Heart left ventricle (tissue), 16 donors: ENCODE measurements around the gene RNF7. TPM values are rescaled to one million over a fixed set of nuclear protein-coding genes. Genes with fewer than 3 reads are reported as not detected.
A peak's percentile ranks its signal among the peaks of the same experiment; 100 is the strongest.

Experiments used
- ATAC-seq, 4 donors: fragments of 200-7000 bp; cut with Tn5 transposase; one replicate each; pipeline ENCODE4 v1.9.1; 2020 to 2022; ENCODE audit warnings: moderate library complexity in 4 of 4, mild to moderate bottlenecking in 3 of 4, moderate number of reproducible peaks in 1 of 4
- DNase-seq, 5 donors: peaks; one replicate each; pipeline ENCODE4 v3.0.0-alpha.2; 2020
- H3K27ac ChIP-seq, 12 donors: fragments of 200-600 bp; sonication (generic) in 4 of 12; one replicate each; pipeline versions ENCODE4 v1.5.0 to v1.8.0; 2016 to 2022; ENCODE audit warnings: mild to moderate bottlenecking in 2 of 12
- H3K27me3 ChIP-seq, 9 donors: fragments of 200-600 bp; sonication (generic) in 2 of 9; one replicate each; pipeline versions ENCODE4 v1.5.1 to v1.8.0; 2016 to 2022; ENCODE audit warnings: mild to moderate bottlenecking in 3 of 9
- H3K36me3 ChIP-seq, 9 donors: fragments of 200-600 bp; sonication (generic) in 2 of 9; one replicate each; pipeline versions ENCODE4 v1.5.0 to v1.8.0; 2018 to 2022; ENCODE audit warnings: mild to moderate bottlenecking in 2 of 9
- H3K4me1 ChIP-seq, 12 donors: fragments of 200-600 bp; sonication (generic) in 4 of 12; one replicate each; pipeline versions ENCODE4 v1.5.0 to v1.8.0; 2016 to 2022; ENCODE audit warnings: mild to moderate bottlenecking in 3 of 12
- H3K4me3 ChIP-seq, 12 donors: fragments of 200-600 bp; sonication (generic) in 4 of 12; one replicate each; pipeline versions ENCODE4 v1.5.0 to v1.8.0; 2017 to 2022; ENCODE audit warnings: mild to moderate bottlenecking in 9 of 12, moderate library complexity in 4 of 12
- H3K9me3 ChIP-seq, 12 donors: fragments of 200-600 bp; sonication (generic) in 4 of 12; one replicate each; pipeline versions ENCODE4 v1.5.0 to v1.8.0; 2016 to 2022; ENCODE audit warnings: mild to moderate bottlenecking in 1 of 12
- CTCF ChIP-seq, 12 donors: fragments of 200-600 bp; sonication (generic) in 4 of 12; IDR thresholded peaks; one replicate each; pipeline versions ENCODE4 v1.5.0 to v1.8.0; 2018 to 2022; ENCODE audit warnings: antibody characterized with exemption in 12 of 12, mild to moderate bottlenecking in 5 of 12
- POLR2A ChIP-seq, 2 donors: fragments of 450-650 bp; IDR thresholded peaks; one replicate each; pipeline ENCODE4 v1.6.1; 2017; ENCODE audit warnings: antibody characterized with exemption in 2 of 2, mild to moderate bottlenecking in 2 of 2, moderate library complexity in 2 of 2
- WGBS, 4 donors: extraction: QIAGEN DNeasy Blood & Tissue Kit in 2 of 4; methylation state at CpG; one replicate each; pipeline versions ENCODE4 v1.1.5 to v1.1.7; 2013 to 2018; 5-methylcytosine and 5-hydroxymethylcytosine counted together
- intact Hi-C, 10 donors: fragments of 100-400 bp; cut with DNase I; formaldehyde crosslinking; loops; one replicate each; pipeline versions ENCODE4 v1.11.1 to v1.14.2; 2022
- polyA plus RNA-seq, 2 donors: library from polyadenylated mRNA; stranded (reverse); fragments of 200-250 nt; gene quantifications; one replicate each; pipeline ENCODE4 v1.2.3, GENCODE V29; 2013
- total RNA-seq, 9 donors: library from RNA; depleted of rRNA in 2 of 9; stranded (reverse); fragments of >200 nt in 2 of 9; fragmentation: NEBNext Ultra II Directional in 3 of 9; extraction: Animal tissue kit (Norgen Biotek cat#: 25700) in 3 of 9; gene quantifications; one replicate each; pipeline versions ENCODE4 v1.1.0 to v1.2.4, GENCODE V29; 2016 to 2023
- donor health status: ischemic (EF 13 %, LVEDD 7.1; RV severe dilation, severe dysfunction).
- donor health status: healthy with polysubstance abuse.
- donor health status: DM: no; HTN: yes; CAD: no.
- donor health status: DM: no; HTN: no; CAD: no.
- donor health status: ischemic (EF 25% LVEDD 6.9; RV normal size, moderate dysfunction).
- donor health status: ischemic (EF 25% LVEDD 5.7; RV mildly dilated, moderate dysfunction).
- donor health status: healthy.
- donor health status: DM: yes; HTN: yes; CAD: no.
- donor health status: ischemic (EF 35%, LVEDD 5.7; RV mildly dilated, moderate dysfunction).
- donor health status: nonischemic (EF 11% LVEDD 7.7; RV severe dilation, severe dysfunction).
- donor health status: DM: yes; HTN: yes; CAD: no.
- donor health status: PGD.
- donor health status: ischemic (EF 29% LVEDD 5.4; RV normal size, mild dysfunction).
- donor health status: nonischemic (EF 23%, LVEDD 6.1; RV moderate dilation, normal function).

Gene RNF7
- total and polyA plus RNA-seq, 11 donors, result 73.0 to 197 (median 84.4) TPM

- no peaks in the 10 kb centered on the region for H3K36me3 ChIP-seq
- TF ChIP-seq CTCF (IDR thresholded peaks at IDR 0.05), result no peak
- no peak for TF ChIP-seq POLR2A (IDR thresholded peaks at IDR 0.05)
- intact Hi-C loops, result loop anchor here in 9 of 10 donors (5.0 to 10.0 kb wide), 11 partner anchors 62 to 540 kb away; partner anchors contain the start of gene ATP1B3 (in 1 of the 9)
Observed at GRCh38 chr3:141735176-141735575, 2.9 kb upstream of the RNF7 start.

GRCh38 chr3:141735770-141736465 lies 2.2 kb upstream of the RNF7 start:
- Histone ChIP-seq H3K9me3 (no peaks in the 10 kb centered on the region), H3K4me1 (peaks cover 0 to 25% (median 17%) of the 10 kb centered on the region in 12 donors), H3K27ac (no peak overlapping the region), H3K27me3 (no peaks in the 10 kb centered on the region), H3K36me3 (no peaks in the 10 kb centered on the region), H3K4me3 (no peak overlapping the region)
- no peak for DNase-seq
- ATAC-seq, result no peak
- 86 to 90% (median 87%) methylated on average over 7 of the region's 7 CpGs for WGBS, 4 donors
- intact Hi-C loops, result loop anchor here in 9 of 10 donors (2.0 to 10.0 kb wide), 12 partner anchors 49 to 539 kb away; partner anchors contain the start of gene ATP1B3 (in 1 of the 9)
- TF ChIP-seq CTCF (IDR thresholded peaks at IDR 0.05) (no peak), POLR2A (IDR thresholded peaks at IDR 0.05) (no peak)

More at GRCh38 chr3:141735176-141735575, 2.9 kb upstream of the RNF7 start:
- H3K27ac ChIP-seq, result no peak overlapping the region
- DNase-seq, result no peak
- peaks cover 0 to 17% (median 10%) of the 10 kb centered on the region in 12 donors for H3K4me1 ChIP-seq
- no peak overlapping the region for H3K4me3 ChIP-seq
- no peak for ATAC-seq
- no peaks in the 10 kb centered on the region for H3K27me3 ChIP-seq
- H3K9me3 ChIP-seq, result no peaks in the 10 kb centered on the region

- Histone ChIP-seq H3K4me3 (no peak overlapping the region), H3K9me3 (no peaks in the 10 kb centered on the region), H3K36me3 (no peaks in the 10 kb centered on the region), H3K4me1 (peaks cover 0 to 35% (median 25%) of the 10 kb centered on the region in 12 donors), H3K27me3 (no peaks in the 10 kb centered on the region), H3K27ac (peak overlapping the region in 4 of 12 donors; percentile 95 to 97 (median 96))
- no peak for TF ChIP-seq CTCF (IDR thresholded peaks at IDR 0.05)
- no peak for TF ChIP-seq POLR2A (IDR thresholded peaks at IDR 0.05)
- WGBS, 4 donors, result 84 to 89% (median 89%) methylated on average over 10 of the region's 10 CpGs
- intact Hi-C loops, result loop anchor here in 9 of 10 donors (2.0 to 10.0 kb wide), 12 partner anchors 50 to 538 kb away; partner anchors contain the start of gene ATP1B3 (in 1 of the 9)
- DNase-seq, result no peak
- ATAC-seq, result no peak
Observed at GRCh38 chr3:141737093-141737492, 1.0 kb upstream of the RNF7 start.

- no peaks in the 10 kb centered on the region for H3K27me3 ChIP-seq
- H3K4me1 ChIP-seq, result peaks cover 0 to 38% (median 26%) of the 10 kb centered on the region in 12 donors
- H3K4me3 ChIP-seq, result peak overlapping the region in 10 of 12 donors; percentile 13 to 99 (median 96)
- H3K9me3 ChIP-seq, result no peaks in the 10 kb centered on the region
- H3K36me3 ChIP-seq, result peaks cover 0 to 3% (median 2%) of the 10 kb centered on the region in 9 donors
- WGBS, 4 donors, result 0 to 2% (median 0%) methylated on average over 3 of the region's 3 CpGs
- intact Hi-C loops, result loop anchor here (1.0 to 10.0 kb wide), 18 partner anchors 51 to 537 kb away; partner anchors contain the start of gene ATP1B3 (in 6 of the 10)
- DNase-seq, result no peak
- ATAC-seq, result no peak
- peak overlapping the region in 11 of 12 donors; percentile 43 to 97 (median 95) for H3K27ac ChIP-seq
- TF ChIP-seq CTCF (IDR thresholded peaks at IDR 0.05) (no peak), POLR2A (IDR thresholded peaks at IDR 0.05) (no peak)
Observed at GRCh38 chr3:141737678-141738021, 448 bp upstream of the RNF7 start.
